ENCODE data around the gene SERPINA3.

The SERPINA3 gene

DNA sequence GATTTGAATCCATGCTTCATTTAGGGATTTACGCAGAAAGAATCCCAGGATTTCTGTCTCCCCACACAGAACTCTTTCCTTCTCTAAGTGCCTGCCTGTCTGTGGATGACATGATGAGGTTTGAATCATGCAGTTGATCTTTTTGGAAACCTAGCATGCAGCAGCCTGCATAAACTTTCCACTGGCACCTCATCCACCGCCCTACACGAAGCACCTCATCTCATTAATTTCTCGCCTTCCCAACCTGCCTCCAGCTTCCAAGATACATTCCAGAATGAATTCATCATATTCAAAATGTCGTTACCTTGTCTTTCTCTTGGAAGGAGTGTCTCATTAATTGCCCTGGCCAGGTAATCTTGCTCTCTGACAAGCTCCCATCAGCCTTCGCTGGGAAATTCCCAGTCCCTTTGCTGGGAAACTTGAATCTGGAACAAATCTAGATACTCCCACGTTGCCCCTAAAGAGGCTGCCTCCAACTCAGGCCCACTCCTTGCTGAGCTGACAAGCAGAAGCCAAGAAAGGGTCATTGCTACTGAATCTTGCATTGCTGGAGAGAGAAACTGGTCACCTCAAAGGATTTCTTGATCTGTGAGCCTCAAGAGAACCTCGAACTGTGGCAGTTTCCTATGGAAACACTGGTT lies 48.2 kb downstream of the SERPINA3 start:
- H3K4me3 ChIP-seq (replicated peaks in 1 of 2; ENCODE audit: low read depth in 2 of 2, low read length in 2 of 2): no peak overlapping the region
- TF ChIP-seq, protein P1, sequence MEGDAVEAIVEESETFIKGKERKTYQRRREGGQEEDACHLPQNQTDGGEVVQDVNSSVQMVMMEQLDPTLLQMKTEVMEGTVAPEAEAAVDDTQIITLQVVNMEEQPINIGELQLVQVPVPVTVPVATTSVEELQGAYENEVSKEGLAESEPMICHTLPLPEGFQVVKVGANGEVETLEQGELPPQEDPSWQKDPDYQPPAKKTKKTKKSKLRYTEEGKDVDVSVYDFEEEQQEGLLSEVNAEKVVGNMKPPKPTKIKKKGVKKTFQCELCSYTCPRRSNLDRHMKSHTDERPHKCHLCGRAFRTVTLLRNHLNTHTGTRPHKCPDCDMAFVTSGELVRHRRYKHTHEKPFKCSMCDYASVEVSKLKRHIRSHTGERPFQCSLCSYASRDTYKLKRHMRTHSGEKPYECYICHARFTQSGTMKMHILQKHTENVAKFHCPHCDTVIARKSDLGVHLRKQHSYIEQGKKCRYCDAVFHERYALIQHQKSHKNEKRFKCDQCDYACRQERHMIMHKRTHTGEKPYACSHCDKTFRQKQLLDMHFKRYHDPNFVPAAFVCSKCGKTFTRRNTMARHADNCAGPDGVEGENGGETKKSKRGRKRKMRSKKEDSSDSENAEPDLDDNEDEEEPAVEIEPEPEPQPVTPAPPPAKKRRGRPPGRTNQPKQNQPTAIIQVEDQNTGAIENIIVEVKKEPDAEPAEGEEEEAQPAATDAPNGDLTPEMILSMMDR (IDR thresholded peaks at IDR 0.05; ENCODE audit: low read depth, low read length): no peak
- DNase-seq (ENCODE audit: low read depth in 2 of 2): no peak

DNA sequence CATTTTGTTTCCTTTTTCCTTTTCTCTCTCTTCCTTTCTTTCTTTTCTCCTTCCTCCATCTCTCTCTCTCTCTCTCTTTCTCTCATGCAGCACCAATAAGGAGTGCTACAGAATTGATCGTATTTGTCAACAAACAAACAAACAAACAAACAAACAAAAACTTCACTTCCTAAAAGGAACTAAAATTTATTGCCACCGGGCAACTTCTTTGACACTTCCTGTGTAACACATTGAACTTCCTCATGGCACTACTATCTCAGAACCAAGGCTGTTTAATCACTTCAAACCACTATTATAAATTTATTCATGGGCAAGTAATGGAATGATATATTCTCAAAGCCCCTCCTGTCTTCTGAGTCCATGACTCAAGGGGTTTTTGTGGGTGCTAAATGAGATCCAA lies 51.3 kb downstream of the SERPINA3 start:
- H3K4me3 ChIP-seq (replicated peaks in 1 of 2; ENCODE audit: low read depth in 2 of 2, low read length in 2 of 2): no peak overlapping the region
- DNase-seq (ENCODE audit: low read depth in 2 of 2): no peak
- TF ChIP-seq, protein P1 (IDR thresholded peaks at IDR 0.05; ENCODE audit: low read depth, low read length): no peak

DNA sequence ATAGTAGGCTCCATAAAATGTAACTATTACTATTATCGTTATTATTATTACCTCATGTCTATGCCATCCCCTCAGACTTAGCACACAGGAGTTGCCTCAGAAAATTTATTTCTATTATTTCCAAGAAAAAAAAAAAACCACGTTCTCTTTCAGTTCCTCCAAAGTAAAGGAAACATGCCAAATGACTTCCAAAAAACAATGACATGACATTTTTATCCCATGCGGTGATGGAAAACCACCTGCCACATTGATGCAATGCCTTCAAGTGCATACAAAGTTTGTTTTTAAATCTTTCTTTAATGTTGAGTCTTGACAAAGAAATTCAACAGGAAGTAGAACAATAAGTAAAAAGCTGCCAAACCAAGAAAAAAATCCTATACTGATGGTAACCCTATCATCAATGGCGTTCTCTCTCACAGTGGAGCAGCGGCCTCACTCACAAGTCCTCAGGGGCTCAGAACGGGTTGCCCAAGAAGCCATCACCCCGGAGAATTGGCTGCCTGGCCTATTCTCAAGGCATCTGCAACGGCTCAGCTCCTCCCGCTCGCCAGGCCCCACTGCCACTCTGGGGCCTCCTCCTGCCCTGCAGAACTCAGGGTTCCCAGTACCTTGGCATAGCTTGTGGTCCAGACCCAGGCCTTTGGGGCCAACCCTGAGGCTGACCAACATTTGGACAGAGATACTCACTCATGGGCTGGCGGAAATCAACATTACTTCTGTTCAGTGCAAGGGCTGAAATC lies 51.9 kb downstream of the SERPINA3 start:
- TF ChIP-seq, protein P1 (IDR thresholded peaks at IDR 0.05; ENCODE audit: low read depth, low read length): no peak
- no peak overlapping the region for H3K4me3 ChIP-seq (replicated peaks in 1 of 2; ENCODE audit: low read depth in 2 of 2, low read length in 2 of 2)
- peak in 1 of 2 donors; percentile 89 for DNase-seq (ENCODE audit: low read depth in 2 of 2)

DNA sequence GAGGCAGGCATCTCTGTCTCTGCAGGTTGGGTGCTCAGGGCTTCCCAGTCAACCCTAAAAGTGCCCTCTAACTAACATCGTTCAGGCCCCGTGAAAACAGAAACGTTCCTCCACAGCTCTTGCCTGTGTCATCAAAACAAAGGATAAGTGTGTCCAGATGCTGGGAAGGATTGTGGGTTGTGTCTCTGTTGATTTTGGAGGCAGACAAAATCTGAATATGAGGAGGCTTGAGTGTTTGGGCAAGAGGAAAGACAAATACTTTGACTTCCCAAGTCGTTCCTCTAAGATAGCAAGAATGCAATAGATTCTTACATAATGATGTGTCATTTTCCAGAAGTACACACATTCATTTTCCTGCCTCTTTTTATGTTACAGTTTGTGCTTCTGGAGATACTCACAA lies 52.9 kb downstream of the SERPINA3 start:
- H3K4me3 ChIP-seq (replicated peaks in 1 of 2; ENCODE audit: low read depth in 2 of 2, low read length in 2 of 2): no peak overlapping the region
- TF ChIP-seq, protein P1 (IDR thresholded peaks at IDR 0.05; ENCODE audit: low read depth, low read length): no peak
- DNase-seq (ENCODE audit: low read depth in 2 of 2): peak; percentile 53 to 96

DNA sequence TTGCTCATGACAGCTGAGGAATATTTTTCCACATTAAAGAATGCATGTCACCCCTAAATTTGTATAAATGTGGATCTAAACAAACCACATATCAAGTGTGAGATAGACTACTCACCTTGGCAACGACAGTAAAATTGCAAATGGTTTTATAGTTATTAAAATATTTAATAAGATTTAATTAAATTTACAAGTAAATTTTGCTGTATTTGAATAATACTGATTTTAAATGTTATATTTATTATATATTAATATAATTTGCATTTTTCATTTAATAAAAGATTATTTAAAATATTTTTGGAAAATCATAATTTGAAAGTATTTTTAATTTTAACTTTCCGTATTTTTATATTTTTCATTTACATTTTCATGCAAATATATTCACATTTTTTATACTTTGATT lies 53.4 kb downstream of the SERPINA3 start:
- no peak overlapping the region for H3K4me3 ChIP-seq (replicated peaks in 1 of 2; ENCODE audit: low read depth in 2 of 2, low read length in 2 of 2)
- no peak for DNase-seq (ENCODE audit: low read depth in 2 of 2)
- TF ChIP-seq, protein P1 (IDR thresholded peaks at IDR 0.05; ENCODE audit: low read depth, low read length): no peak

DNA sequence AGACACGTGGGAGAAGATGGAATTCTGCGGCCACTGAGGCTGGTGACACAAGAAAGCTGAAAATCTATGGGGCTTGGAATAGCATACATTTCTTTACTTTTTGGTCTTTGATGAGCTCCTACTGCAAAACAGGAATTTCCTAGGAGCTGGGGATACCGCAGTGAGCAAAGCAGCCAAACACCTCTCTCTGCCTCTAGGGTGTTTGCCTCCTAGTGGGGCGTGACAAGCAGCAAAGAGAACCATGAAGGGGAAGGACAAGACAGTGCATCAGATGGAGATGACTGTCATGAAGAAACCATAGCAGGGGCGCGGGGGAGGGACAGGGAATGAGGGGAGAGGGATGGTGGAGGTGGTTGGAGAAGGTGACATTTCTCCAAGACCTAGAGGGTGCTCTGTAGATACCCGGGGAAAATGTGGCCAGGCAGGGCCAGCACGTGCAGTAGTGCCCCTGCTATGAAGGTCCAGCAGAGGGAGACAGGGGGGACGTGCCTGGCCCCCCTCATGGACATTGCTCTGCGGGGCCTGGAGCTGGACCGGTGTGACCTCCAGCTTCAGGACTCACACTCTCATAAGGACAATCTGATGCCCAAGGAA lies 58.6 kb downstream of the SERPINA3 start:
- TF ChIP-seq, protein P1 (IDR thresholded peaks at IDR 0.05; ENCODE audit: low read depth, low read length): no peak

More for the DNA sequence above, 58.6 kb downstream of the SERPINA3 start:
- H3K4me3 ChIP-seq (replicated peaks in 1 of 2; ENCODE audit: low read depth in 2 of 2, low read length in 2 of 2): no peak overlapping the region
- DNase-seq (ENCODE audit: low read depth in 2 of 2): no peak
